PC-3 (cell line): ENCODE data around the gene VPS35L. TPM values are rescaled to one million over a fixed set of nuclear protein-coding genes. Genes with fewer than 3 reads are reported as not detected.

ENCODE experiments used
- ATAC-seq: fragments of 200-7000 bp; cut with Tn5 transposase; 2 replicates; pipeline ENCODE4 v1.9.1; 2020; ENCODE audit warnings: mild to moderate bottlenecking, moderate library complexity
- BruUV-seq: library from RNA; stranded (reverse); fragments of 400-500 nt; replicated peaks from 2 replicates; lab custom pipeline; 2021; lab: Mats Ljungman, UMichigan
- CTCF ChIA-PET: fragments of 300-600 bp; sonication (Branson Sonifier 250); formaldehyde crosslinking; loops from one replicate; lab custom pipeline; 2022; ENCODE audit warnings: antibody characterized with exemption; lab: Charles Lee
- POLR2A ChIA-PET: fragments of 300-600 bp; sonication (Branson Sonifier 250); formaldehyde crosslinking; loops from one replicate; lab custom pipeline; 2022; ENCODE audit warnings: antibody characterized with exemption; ENCODE audit not compliant: unreplicated experiment; lab: Charles Lee
- DNase-seq: peaks from one replicate; pipeline ENCODE4 v3.0.0-alpha.2; 2015
- H2AFZ ChIP-seq: fragments of 300-600 bp; sonication (generic); 2 replicates; pipeline ENCODE4 v1.6.0; 2016; ENCODE audit warnings: antibody characterized with exemption, low read length
- H3F3A ChIP-seq: fragments of 300-600 bp; sonication (generic); one replicate; pipeline ENCODE4 v1.6.0; 2017; ENCODE audit warnings: antibody characterized with exemption, low read length, control low read depth, mild to moderate bottlenecking; ENCODE audit not compliant: unreplicated experiment
- H3K27ac ChIP-seq: fragments of 300-600 bp; sonication (generic); 2 replicates; pipeline ENCODE4 v1.5.1; 2016; ENCODE audit warnings: mild to moderate bottlenecking, low read length
- H3K27me3 ChIP-seq: fragments of 300-600 bp; sonication (generic); 2 replicates; pipeline ENCODE4 v1.6.1; 2016; ENCODE audit warnings: low read length, mixed read lengths
- H3K36me3 ChIP-seq: fragments of 300-600 bp; sonication (generic); 2 replicates; pipeline ENCODE4 v1.6.1; 2016; ENCODE audit warnings: low read depth, mixed run types, low read length, mixed read lengths
- H3K4me1 ChIP-seq: fragments of 300-600 bp; sonication (generic); 2 replicates; pipeline ENCODE4 v1.5.1; 2016; ENCODE audit warnings: low read length; ENCODE audit not compliant: insufficient read depth
- H3K4me2 ChIP-seq: fragments of 300-600 bp; sonication (generic); 2 replicates; pipeline ENCODE4 v1.6.0; 2016; ENCODE audit warnings: low read length
- H3K4me3 ChIP-seq: fragments of 300-600 bp; sonication (generic); 2 replicates; pipeline ENCODE4 v1.5.1; 2016; ENCODE audit warnings: mild to moderate bottlenecking, low read length, mixed read lengths
- H3K79me2 ChIP-seq: fragments of 300-600 bp; sonication (generic); 2 replicates; pipeline ENCODE4 v1.6.1; 2017; ENCODE audit warnings: low read length, mixed read lengths
- H3K9ac ChIP-seq: fragments of 300-600 bp; sonication (generic); 2 replicates; pipeline ENCODE4 v1.6.0; 2016; ENCODE audit warnings: mild to moderate bottlenecking, low read length
- H3K9me2 ChIP-seq: fragments of 300-600 bp; sonication (generic); replicated peaks from 2 replicates; pipeline ENCODE4 v1.6.1; 2016; ENCODE audit warnings: mixed run types, low read length, mixed read lengths
- H3K9me3 ChIP-seq: fragments of 300-600 bp; sonication (generic); 2 replicates; pipeline ENCODE4 v1.6.1; 2016; ENCODE audit warnings: low read length, mixed read lengths
- H4K20me1 ChIP-seq: fragments of 300-600 bp; sonication (generic); 2 replicates; pipeline ENCODE4 v1.6.1; 2016; ENCODE audit warnings: low read length, mixed read lengths
- EZH2 ChIP-seq: fragments of 300-600 bp; sonication (generic); IDR thresholded peaks from one replicate; pipeline ENCODE4 v1.6.1; 2017; ENCODE audit warnings: antibody characterized with exemption, mild to moderate bottlenecking, low read length; ENCODE audit not compliant: unreplicated experiment
- EZH2phosphoT487 ChIP-seq: fragments of 300-600 bp; sonication (generic); IDR thresholded peaks from 2 replicates; pipeline ENCODE4 v1.6.1; 2018; ENCODE audit warnings: mild to moderate bottlenecking, antibody characterized with exemption, low read length, borderline replicate concordance
- intact Hi-C: fragments of 100-400 bp; cut with micrococcal nuclease; formaldehyde crosslinking; loops from 2 replicates; pipeline ENCODE4 v1.9.0; 2023
- total RNA-seq: library from RNA; depleted of rRNA; stranded (reverse); fragments of >200 nt; gene quantifications from 2 replicates; pipeline ENCODE4 v1.2.3, GENCODE V29; 2014
- TF ChIP-seq, protein P1 (sequence below): fragments of 300-600 bp; sonication (generic); conservative IDR thresholded peaks from 2 replicates; pipeline ENCODE4 v1.5.1; 2017; ENCODE audit warnings: antibody characterized with exemption, low read depth, mild to moderate bottlenecking, low read length

VPS35L gene
- total RNA-seq, 1 experiment from 2014 or later: 2.9 TPM

- ATAC-seq: no peak
- no peaks in the 10 kb centered on the region for H3K27me3 ChIP-seq
- intact Hi-C loops: no loop called here
- no peaks in the 10 kb centered on the region for H3F3A ChIP-seq
- CTCF ChIA-PET: no interaction called here
- TF ChIP-seq EZH2phosphoT487: no peak
- no peak for TF ChIP-seq EZH2
- TF ChIP-seq, protein P1, sequence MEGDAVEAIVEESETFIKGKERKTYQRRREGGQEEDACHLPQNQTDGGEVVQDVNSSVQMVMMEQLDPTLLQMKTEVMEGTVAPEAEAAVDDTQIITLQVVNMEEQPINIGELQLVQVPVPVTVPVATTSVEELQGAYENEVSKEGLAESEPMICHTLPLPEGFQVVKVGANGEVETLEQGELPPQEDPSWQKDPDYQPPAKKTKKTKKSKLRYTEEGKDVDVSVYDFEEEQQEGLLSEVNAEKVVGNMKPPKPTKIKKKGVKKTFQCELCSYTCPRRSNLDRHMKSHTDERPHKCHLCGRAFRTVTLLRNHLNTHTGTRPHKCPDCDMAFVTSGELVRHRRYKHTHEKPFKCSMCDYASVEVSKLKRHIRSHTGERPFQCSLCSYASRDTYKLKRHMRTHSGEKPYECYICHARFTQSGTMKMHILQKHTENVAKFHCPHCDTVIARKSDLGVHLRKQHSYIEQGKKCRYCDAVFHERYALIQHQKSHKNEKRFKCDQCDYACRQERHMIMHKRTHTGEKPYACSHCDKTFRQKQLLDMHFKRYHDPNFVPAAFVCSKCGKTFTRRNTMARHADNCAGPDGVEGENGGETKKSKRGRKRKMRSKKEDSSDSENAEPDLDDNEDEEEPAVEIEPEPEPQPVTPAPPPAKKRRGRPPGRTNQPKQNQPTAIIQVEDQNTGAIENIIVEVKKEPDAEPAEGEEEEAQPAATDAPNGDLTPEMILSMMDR: no peak
- no peak overlapping the region for H3K9ac ChIP-seq
- peaks cover 23% of the 10 kb centered on the region; the same call in 1 of the 2 replicates for H3K36me3 ChIP-seq
- H3K79me2 ChIP-seq: 0 out of 2 replicates have a peak, but pooled peaks cover 4% of the 10 kb centered on the region
- no peak for DNase-seq
- H3K27ac ChIP-seq: no peak overlapping the region
- H2AFZ ChIP-seq: no peak overlapping the region
- POLR2A ChIA-PET: no interaction called here
- no peaks in the 10 kb centered on the region for H4K20me1 ChIP-seq
- no peaks in the 10 kb centered on the region for H3K9me3 ChIP-seq
- no peak overlapping the region for H3K4me3 ChIP-seq
- H3K4me1 ChIP-seq: peaks cover 30% of the 10 kb centered on the region
- no peak overlapping the region for H3K4me2 ChIP-seq
- BruUV-seq: TSS peak; percentile 5
- no peaks in the 10 kb centered on the region for H3K9me2 ChIP-seq
Observed at GRCh38 chr16:19703172-19703889, 147.8 kb downstream of the VPS35L start.

DNA sequence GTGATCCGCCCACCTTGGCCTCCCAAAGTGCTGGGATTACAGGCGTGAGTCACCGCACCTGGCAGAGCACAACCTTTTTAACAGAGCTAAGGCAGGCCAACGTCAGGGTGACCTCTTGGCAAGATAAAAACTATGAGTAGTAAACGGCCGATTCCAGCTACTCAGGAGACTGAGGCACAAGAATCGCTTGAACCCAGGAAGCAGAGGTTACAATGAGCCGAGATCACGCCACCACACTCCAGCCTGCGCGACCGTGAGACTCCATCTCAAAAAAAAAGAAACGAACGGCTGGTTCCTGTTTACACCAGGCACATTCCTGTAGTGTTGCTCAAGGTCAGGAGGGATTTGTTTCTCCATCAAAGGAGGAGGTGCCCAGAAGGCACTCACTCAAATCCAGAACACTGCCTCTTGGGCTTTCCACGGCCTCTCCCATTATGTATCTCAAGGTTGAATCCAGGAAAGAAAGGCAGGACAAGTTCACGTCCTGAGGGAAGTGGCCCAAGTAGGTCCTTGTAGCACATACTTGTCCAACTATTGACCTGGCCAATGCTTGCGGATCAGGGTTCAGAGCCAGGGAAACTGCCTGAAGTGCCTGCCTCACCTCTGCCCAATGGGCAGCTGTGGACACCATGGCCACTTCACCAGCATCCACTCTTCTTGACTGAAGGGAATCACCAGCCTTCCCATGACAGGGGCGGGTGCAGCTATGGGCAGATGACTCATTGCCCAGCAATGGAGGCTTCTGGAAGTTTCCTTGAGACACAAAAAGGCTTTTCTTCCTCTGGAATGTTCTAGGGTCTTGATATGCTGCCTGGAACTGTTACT, 149.0 kb downstream of the VPS35L start:
- intact Hi-C loops: no loop called here
- H3K4me1 ChIP-seq: peaks cover 21% of the 10 kb centered on the region
- no peak overlapping the region for H3K4me2 ChIP-seq
- H3K79me2 ChIP-seq: 0 out of 2 replicates have a peak, but pooled peaks cover 2% of the 10 kb centered on the region
- ChIA-PET POLR2A (interaction anchor here (0.7 to 1.0 kb wide), 2 partner anchors 8 to 156 kb away, joined by 3 to 4 read pairs; no protein-coding TSS in a partner anchor), CTCF (no interaction called here)
- no peak overlapping the region for H3K9ac ChIP-seq
- ATAC-seq (0 out of 2 replicates have a peak, but pooled peaks have one; percentile 19), DNase-seq (peak; percentile 16)
- no peak overlapping the region for H2AFZ ChIP-seq
- BruUV-seq: no TSS peak
- H3K27me3 ChIP-seq: no peaks in the 10 kb centered on the region
- H3K9me2 ChIP-seq: no peaks in the 10 kb centered on the region
- H3K4me3 ChIP-seq: no peak overlapping the region
- no peak overlapping the region for H3K27ac ChIP-seq
- H3K36me3 ChIP-seq: peaks cover 23% of the 10 kb centered on the region; the same call in 1 of the 2 replicates
- TF ChIP-seq EZH2phosphoT487: no peak
- no peaks in the 10 kb centered on the region for H4K20me1 ChIP-seq
- H3F3A ChIP-seq: no peaks in the 10 kb centered on the region
- no peaks in the 10 kb centered on the region for H3K9me3 ChIP-seq

GRCh38 chr16:19705146-19705501, 149.6 kb downstream of the VPS35L start:
- H3K79me2 ChIP-seq: no peaks in the 10 kb centered on the region
- no peaks in the 10 kb centered on the region for H3K9me2 ChIP-seq
- no peaks in the 10 kb centered on the region for H3K9me3 ChIP-seq
- BruUV-seq: no TSS peak
- H3K27me3 ChIP-seq: no peaks in the 10 kb centered on the region
- TF ChIP-seq EZH2: no peak
- TF ChIP-seq EZH2phosphoT487: no peak
- TF ChIP-seq, protein P1: no peak
- POLR2A ChIA-PET: interaction anchor here (0.7 to 1.0 kb wide), 2 partner anchors 9 to 156 kb away, joined by 3 to 4 read pairs; no protein-coding TSS in a partner anchor
- no peaks in the 10 kb centered on the region for H4K20me1 ChIP-seq
- H3K27ac ChIP-seq: no peak overlapping the region
- peaks cover 23% of the 10 kb centered on the region; the same call in 1 of the 2 replicates for H3K36me3 ChIP-seq
- ATAC-seq: no peak
- no peak overlapping the region for H3K4me2 ChIP-seq
- no peak overlapping the region for H3K4me3 ChIP-seq
- H3K4me1 ChIP-seq: peaks cover 15% of the 10 kb centered on the region
- intact Hi-C loops: no loop called here
- no peak overlapping the region for H2AFZ ChIP-seq
- CTCF ChIA-PET: no interaction called here
- DNase-seq: no peak
- no peaks in the 10 kb centered on the region for H3F3A ChIP-seq
- no peak overlapping the region for H3K9ac ChIP-seq
